Measurements from ENCODE around the gene ZNF284.

ZNF284 gene

DNA sequence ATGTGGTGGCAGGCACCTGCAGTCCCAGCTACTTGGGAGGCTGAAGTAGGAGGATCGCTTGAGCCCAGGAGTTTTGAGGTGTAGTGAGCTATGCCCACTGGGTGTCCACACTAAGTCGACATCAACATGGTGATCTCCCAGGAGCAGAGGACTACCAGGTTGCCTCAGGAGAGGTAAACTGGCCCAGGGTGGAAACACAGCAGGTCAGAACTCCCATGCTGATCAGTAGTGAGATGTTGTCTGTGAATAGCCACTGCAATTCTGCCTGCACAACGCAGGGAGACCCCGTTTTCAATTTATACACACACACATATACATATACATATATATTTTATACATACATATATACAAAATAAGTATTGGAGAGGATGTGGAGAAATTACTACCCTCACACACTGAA is 20.1 kb downstream of the ZNF284 start:
- Histone ChIP-seq H3K9ac (ENCODE audit: low read length) (no peak overlapping the region), H3F3A (ENCODE audit: insufficient read depth, low read length) (0 out of 2 replicates have a peak, but pooled peaks cover 3% of the 10 kb centered on the region), H3K36me3 (replicated peaks; ENCODE audit: insufficient read depth, low read length) (no peaks in the 10 kb centered on the region; the same call in 1 of the 2 replicates), H4K20me1 (ENCODE audit: insufficient read depth, low read length) (no peaks in the 10 kb centered on the region), H3K4me1 (ENCODE audit: low read length) (no peaks in the 10 kb centered on the region), H3K27me3 (replicated peaks; ENCODE audit: insufficient read depth, low read length) (no peaks in the 10 kb centered on the region), H3K4me3 (ENCODE audit: low read length) (no peak overlapping the region), H2AFZ (ENCODE audit: low read length) (no peak overlapping the region), H3K9me3 (replicated peaks; ENCODE audit: insufficient read depth, low read length) (no peaks in the 10 kb centered on the region), H3K27ac (ENCODE audit: low read length) (no peak overlapping the region), H3K4me2 (ENCODE audit: low read depth, low read length) (no peak overlapping the region), H3K79me2 (ENCODE audit: low read length) (peaks cover 20% of the 10 kb centered on the region), H3K9me2 (replicated peaks; ENCODE audit: insufficient read depth, low read length) (no peaks in the 10 kb centered on the region)
- no peak for TF ChIP-seq EZH2phosphoT487 (IDR thresholded peaks at IDR 0.05; ENCODE audit: low read length)
- TF ChIP-seq, protein P1, sequence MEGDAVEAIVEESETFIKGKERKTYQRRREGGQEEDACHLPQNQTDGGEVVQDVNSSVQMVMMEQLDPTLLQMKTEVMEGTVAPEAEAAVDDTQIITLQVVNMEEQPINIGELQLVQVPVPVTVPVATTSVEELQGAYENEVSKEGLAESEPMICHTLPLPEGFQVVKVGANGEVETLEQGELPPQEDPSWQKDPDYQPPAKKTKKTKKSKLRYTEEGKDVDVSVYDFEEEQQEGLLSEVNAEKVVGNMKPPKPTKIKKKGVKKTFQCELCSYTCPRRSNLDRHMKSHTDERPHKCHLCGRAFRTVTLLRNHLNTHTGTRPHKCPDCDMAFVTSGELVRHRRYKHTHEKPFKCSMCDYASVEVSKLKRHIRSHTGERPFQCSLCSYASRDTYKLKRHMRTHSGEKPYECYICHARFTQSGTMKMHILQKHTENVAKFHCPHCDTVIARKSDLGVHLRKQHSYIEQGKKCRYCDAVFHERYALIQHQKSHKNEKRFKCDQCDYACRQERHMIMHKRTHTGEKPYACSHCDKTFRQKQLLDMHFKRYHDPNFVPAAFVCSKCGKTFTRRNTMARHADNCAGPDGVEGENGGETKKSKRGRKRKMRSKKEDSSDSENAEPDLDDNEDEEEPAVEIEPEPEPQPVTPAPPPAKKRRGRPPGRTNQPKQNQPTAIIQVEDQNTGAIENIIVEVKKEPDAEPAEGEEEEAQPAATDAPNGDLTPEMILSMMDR (IDR thresholded peaks at IDR 0.05; ENCODE audit: low read length): no peak
- no peak for TF ChIP-seq EZH2 (optimal IDR thresholded peaks at IDR 0.05; ENCODE audit: low read depth, low read length)
- DNase-seq: no peak

DNA sequence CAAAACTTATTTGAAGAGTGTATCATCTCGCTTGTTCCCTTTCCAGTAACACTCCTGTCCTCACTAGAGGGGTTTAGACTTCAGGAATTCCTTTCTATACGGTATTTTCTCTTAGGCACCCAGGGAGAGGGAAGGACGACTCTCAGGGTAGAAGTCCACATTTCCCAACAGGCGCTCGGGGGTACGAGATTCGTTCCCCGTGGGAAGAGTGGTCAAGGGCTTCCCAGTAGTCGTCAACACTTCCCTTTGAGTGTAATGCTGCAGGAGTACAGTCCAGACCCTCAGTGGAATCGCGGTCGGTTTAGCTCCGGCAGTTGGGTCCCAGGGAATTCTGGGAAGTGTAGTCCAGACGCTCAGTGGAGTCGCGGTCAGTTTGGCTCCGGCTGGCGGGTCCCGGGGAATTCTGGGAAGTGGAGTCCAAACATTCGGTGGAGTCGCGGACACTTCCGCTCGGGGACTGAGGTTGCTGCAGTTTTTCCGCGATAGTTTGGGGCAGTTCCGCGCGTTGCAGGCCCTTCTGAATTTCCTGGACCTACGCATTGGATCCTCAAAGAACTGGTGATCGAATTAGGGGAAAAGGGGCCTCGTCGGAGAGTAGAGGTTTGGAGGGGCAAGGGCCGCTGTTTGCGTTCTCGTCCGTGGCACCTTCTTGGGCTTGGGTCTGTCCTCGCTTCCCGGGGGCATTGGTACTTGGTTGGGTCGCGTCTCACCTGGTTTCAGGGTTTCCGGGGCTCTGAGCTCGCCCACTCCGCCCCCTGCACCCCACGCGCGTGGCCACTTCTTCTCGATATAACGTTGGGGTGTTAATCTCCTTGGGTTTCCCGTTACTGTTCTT is 22.2 kb downstream of the ZNF284 start, which contains the start of gene ZNF224:
Gene ZNF224 (plus strand): TSS at position 431 of the 835 bp plus-strand sequence. CDS start 3,513 bp downstream, outside the sequence.
- no peaks in the 10 kb centered on the region for H3K9me2 ChIP-seq (replicated peaks; ENCODE audit: insufficient read depth, low read length)
- H3K9ac ChIP-seq (ENCODE audit: low read length): peak within 1 kb of the TSS; percentile 68
- H3K27ac ChIP-seq (ENCODE audit: low read length): peak within 1 kb of the TSS; percentile 16; the same call in 1 of the 2 replicates
- no peaks in the 10 kb centered on the region for H3K4me1 ChIP-seq (ENCODE audit: low read length)
- 0 out of 2 replicates have a peak, but pooled peaks cover 3% of the 10 kb centered on the region for H3F3A ChIP-seq (ENCODE audit: insufficient read depth, low read length)
- no peaks in the 10 kb centered on the region for H3K27me3 ChIP-seq (replicated peaks; ENCODE audit: insufficient read depth, low read length)
- peak; percentile 92 for DNase-seq
- TF ChIP-seq EZH2phosphoT487 (IDR thresholded peaks at IDR 0.05; ENCODE audit: low read length): no peak
- no peak for TF ChIP-seq EZH2 (optimal IDR thresholded peaks at IDR 0.05; ENCODE audit: low read depth, low read length)
- TF ChIP-seq, protein P1 (IDR thresholded peaks at IDR 0.05; ENCODE audit: low read length): no peak
- peak within 1 kb of the TSS; percentile 96 for H2AFZ ChIP-seq (ENCODE audit: low read length)
- no peaks in the 10 kb centered on the region; the same call in 1 of the 2 replicates for H3K36me3 ChIP-seq (replicated peaks; ENCODE audit: insufficient read depth, low read length)
- no peaks in the 10 kb centered on the region for H4K20me1 ChIP-seq (ENCODE audit: insufficient read depth, low read length)
- H3K79me2 ChIP-seq (ENCODE audit: low read length): peaks cover 20% of the 10 kb centered on the region
- peak within 1 kb of the TSS; percentile 64 for H3K4me2 ChIP-seq (ENCODE audit: low read depth, low read length)
- H3K4me3 ChIP-seq (ENCODE audit: low read length): peak within 1 kb of the TSS; percentile 81
- H3K9me3 ChIP-seq (replicated peaks; ENCODE audit: insufficient read depth, low read length): no peaks in the 10 kb centered on the region

DNA sequence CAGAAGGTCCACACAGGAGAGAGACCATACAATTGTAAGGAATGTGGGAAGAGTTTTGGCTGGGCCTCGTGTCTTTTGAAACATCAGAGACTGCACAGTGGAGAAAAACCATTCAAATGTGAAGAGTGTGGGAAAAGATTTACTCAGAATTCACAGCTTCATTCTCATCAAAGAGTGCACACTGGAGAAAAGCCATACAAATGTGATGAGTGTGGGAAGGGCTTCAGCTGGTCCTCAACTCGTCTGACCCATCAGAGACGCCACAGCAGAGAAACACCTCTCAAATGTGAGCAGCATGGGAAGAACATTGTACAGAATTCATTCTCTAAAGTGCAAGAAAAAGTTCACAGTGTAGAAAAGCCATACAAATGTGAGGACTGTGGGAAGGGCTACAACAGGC is 35.8 kb downstream of the ZNF284 start:
- Histone ChIP-seq H3K4me2 (ENCODE audit: low read depth, low read length) (no peak overlapping the region), H3F3A (ENCODE audit: insufficient read depth, low read length) (no peaks in the 10 kb centered on the region), H3K4me3 (ENCODE audit: low read length) (no peak overlapping the region), H3K4me1 (ENCODE audit: low read length) (no peaks in the 10 kb centered on the region), H2AFZ (ENCODE audit: low read length) (no peak overlapping the region), H4K20me1 (ENCODE audit: insufficient read depth, low read length) (no peaks in the 10 kb centered on the region), H3K9ac (ENCODE audit: low read length) (no peak overlapping the region), H3K27ac (ENCODE audit: low read length) (no peak overlapping the region), H3K79me2 (ENCODE audit: low read length) (no peaks in the 10 kb centered on the region), H3K27me3 (replicated peaks; ENCODE audit: insufficient read depth, low read length) (no peaks in the 10 kb centered on the region), H3K36me3 (replicated peaks; ENCODE audit: insufficient read depth, low read length) (peaks cover 6% of the 10 kb centered on the region; the same call in 1 of the 2 replicates), H3K9me2 (replicated peaks; ENCODE audit: insufficient read depth, low read length) (no peaks in the 10 kb centered on the region), H3K9me3 (replicated peaks; ENCODE audit: insufficient read depth, low read length) (no peaks in the 10 kb centered on the region)
- no peak for TF ChIP-seq EZH2 (optimal IDR thresholded peaks at IDR 0.05; ENCODE audit: low read depth, low read length)
- TF ChIP-seq, protein P1 (IDR thresholded peaks at IDR 0.05; ENCODE audit: low read length): no peak
- TF ChIP-seq EZH2phosphoT487 (IDR thresholded peaks at IDR 0.05; ENCODE audit: low read length): no peak
- no peak for DNase-seq

All from MM.1S (cell line).